ENCODE data around the gene ARHGAP29.
A peak's percentile ranks its signal among the peaks of the same experiment; 100 is the strongest.

ARHGAP29 gene

DNA sequence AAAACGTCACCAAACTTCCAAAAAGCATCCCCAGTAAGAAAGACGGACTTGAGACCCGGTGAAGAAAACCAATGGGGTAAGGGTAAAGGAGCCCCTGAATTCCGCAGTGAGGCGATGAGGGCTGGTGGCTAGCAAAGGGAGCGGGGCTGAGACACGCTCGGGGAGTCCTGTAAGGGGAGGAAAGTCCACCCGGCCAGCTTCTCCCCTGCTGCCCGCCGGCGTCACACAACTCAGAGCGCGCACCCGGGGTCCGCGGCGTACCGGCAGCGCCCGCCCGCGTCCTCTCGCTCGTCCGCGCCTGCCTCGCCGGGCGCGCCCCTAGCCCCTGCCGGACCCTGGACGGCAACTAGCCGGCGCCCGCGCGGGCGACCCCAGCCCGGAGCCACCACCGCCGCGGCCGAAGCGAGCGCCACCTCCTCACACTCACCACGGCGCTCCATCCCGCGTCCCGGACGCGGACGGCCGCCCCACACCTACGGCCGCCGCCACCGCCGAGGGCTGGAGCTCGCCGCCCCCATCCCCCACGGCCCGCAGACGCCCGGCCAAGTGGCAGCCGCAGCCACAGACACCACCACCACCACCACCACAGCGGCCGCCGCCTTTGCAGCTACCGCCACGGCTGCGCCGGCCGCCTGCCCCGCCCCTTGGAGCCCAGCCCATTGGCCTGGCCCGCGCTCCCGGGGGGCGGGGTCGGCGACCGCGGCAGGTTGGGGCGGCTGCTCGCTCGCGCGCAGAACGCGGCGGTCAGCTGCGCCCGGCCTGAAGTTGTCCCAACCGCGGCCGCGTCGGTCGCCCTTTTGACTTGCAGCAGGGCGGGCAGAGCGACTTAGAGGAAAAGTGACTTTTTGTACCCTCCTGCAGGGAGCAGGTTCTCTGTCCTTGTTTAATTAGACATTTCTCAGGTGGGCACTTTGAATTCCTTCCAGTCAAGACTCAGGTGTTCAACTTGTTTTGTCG is 10.0 kb upstream of the ARHGAP29 start:
- no peaks in the 10 kb centered on the region for H3K36me3 ChIP-seq
- H3K27ac ChIP-seq, result no peak overlapping the region
- peaks cover 20% of the 10 kb centered on the region; the same call in 1 of the 2 replicates for H3K9me3 ChIP-seq
- no peak for TF ChIP-seq Cebpa-rat (IDR thresholded peaks at IDR 0.05)
- no peak overlapping the region for H3K9ac ChIP-seq
- peak overlapping the region; percentile 94 for H3K4me2 ChIP-seq
- H3K27me3 ChIP-seq, result peaks cover 55% of the 10 kb centered on the region
- peaks cover 11% of the 10 kb centered on the region; the same call in 1 of the 2 replicates for H4K20me1 ChIP-seq
- peak overlapping the region; percentile 68 for H3K4me3 ChIP-seq
- H3K4me1 ChIP-seq, result peaks cover 10% of the 10 kb centered on the region

DNA sequence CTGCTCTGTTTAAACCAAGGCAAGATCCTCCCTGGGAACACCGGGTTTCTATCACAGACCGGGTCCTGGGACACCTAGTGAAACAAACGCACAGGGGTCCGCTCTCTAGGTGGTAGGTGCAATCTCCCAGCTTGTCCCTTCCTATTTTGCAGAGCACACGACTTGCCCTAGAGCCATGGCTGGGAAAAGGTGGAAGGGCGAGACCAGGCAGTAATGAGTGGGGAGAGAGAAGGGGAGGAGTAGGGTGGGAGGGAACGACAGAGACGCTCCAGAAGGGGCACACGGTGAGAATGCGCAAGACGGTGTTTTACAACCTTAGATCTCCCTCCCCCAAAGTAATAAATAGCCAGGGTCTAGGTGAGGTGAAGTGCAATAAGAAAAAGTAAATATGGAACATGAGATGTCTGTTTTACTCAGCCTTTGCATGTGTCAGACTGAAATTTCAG is 9.3 kb upstream of the ARHGAP29 start:
- H3K4me3 ChIP-seq, result peak overlapping the region; percentile 68; the same call in 1 of the 2 replicates
- H3K27ac ChIP-seq, result no peak overlapping the region
- H3K4me1 ChIP-seq, result peaks cover 10% of the 10 kb centered on the region
- H3K27me3 ChIP-seq, result peaks cover 55% of the 10 kb centered on the region
- no peak overlapping the region for H3K9ac ChIP-seq
- peaks cover 20% of the 10 kb centered on the region; the same call in 1 of the 2 replicates for H3K9me3 ChIP-seq
- no peak for TF ChIP-seq Cebpa-rat (IDR thresholded peaks at IDR 0.05)
- no peaks in the 10 kb centered on the region for H3K36me3 ChIP-seq
- peaks cover 11% of the 10 kb centered on the region; the same call in 1 of the 2 replicates for H4K20me1 ChIP-seq
- H3K4me2 ChIP-seq, result peak overlapping the region; percentile 94

DNA sequence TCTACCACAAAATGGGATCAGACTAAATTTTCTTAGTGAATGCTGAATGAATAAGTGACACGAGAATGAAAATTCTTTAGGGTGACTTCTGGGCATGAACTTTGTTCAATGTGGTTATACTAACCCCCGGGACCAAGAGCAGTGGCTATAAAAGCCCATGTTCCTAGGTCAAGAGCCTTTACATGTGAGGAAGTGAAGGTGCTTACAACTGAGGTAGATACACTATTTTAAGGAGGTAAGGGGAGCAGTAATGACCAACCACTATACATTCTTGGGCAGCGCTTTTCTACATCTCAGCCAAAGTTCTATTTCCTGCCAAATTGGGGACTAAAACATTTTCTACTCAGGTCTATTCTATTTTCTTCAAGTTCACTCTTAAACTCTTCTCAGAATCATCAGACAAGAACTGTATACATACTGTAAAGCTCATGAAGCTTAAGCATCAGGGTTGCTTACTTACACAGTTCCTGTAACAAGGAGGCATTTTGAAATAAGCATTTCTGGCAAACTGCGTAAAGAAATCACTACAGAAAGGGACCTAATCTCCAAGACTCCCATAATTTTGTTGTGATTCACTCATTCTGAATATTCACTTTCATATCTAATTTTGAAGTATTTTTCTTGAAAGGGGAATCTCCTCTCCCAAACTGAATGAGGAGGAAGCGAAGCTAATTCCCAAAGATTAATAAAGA is 8.5 kb upstream of the ARHGAP29 start:
- H4K20me1 ChIP-seq, result peaks cover 11% of the 10 kb centered on the region; the same call in 1 of the 2 replicates
- no peak overlapping the region for H3K4me2 ChIP-seq
- H3K36me3 ChIP-seq, result no peaks in the 10 kb centered on the region
- no peak overlapping the region for H3K27ac ChIP-seq
- H3K27me3 ChIP-seq, result peaks cover 55% of the 10 kb centered on the region
- H3K9me3 ChIP-seq, result peaks cover 20% of the 10 kb centered on the region; the same call in 1 of the 2 replicates
- peaks cover 10% of the 10 kb centered on the region for H3K4me1 ChIP-seq
- no peak overlapping the region for H3K9ac ChIP-seq
- TF ChIP-seq Cebpa-rat (IDR thresholded peaks at IDR 0.05), result no peak
- no peak overlapping the region for H3K4me3 ChIP-seq

DNA sequence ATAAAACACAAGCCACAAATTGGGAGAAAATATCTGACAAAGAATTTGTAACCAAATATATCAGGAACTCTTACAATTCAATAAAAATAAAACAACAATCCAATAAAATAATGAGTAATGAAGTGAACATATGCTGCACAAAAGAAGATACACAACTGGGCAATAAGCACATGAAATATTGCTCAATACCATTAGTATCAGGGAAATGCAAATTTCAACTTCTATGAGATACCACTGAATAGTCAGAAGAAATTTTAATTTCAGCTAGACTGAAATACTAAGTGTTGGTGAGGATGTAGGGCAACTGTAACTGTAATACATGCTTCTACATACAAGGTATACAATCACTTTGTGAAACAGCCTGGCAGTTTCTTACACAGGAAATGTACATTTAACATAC is 7.4 kb upstream of the ARHGAP29 start:
- no peak for TF ChIP-seq Cebpa-rat (IDR thresholded peaks at IDR 0.05)
- Histone ChIP-seq H3K27ac (no peak overlapping the region), H3K27me3 (peaks cover 55% of the 10 kb centered on the region), H3K36me3 (no peaks in the 10 kb centered on the region), H3K4me1 (peaks cover 10% of the 10 kb centered on the region), H4K20me1 (peaks cover 11% of the 10 kb centered on the region; the same call in 1 of the 2 replicates), H3K4me3 (no peak overlapping the region), H3K9me3 (peaks cover 20% of the 10 kb centered on the region; the same call in 1 of the 2 replicates), H3K9ac (no peak overlapping the region), H3K4me2 (no peak overlapping the region)

DNA sequence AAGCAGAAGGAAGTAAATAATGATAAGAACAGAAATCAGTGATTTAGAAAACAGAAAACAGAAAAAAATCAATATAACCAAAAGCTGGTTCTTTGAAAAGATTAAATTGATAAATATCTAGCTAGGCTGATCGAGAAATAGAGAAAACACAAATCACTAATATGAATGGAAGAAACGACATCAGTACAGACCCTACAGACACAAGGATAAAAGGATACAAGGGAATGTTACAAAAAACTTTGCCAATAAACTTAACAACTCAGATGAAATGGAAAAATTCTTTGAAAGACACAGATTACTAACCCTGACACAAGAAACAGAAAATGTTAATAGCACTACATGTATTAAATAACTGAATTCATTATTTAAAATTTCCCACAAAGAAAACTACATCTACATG is 6.3 kb upstream of the ARHGAP29 start:
- H3K4me2 ChIP-seq, result no peak overlapping the region
- TF ChIP-seq Cebpa-rat (IDR thresholded peaks at IDR 0.05), result no peak
- H3K4me1 ChIP-seq, result peaks cover 17% of the 10 kb centered on the region
- H4K20me1 ChIP-seq, result peaks cover 11% of the 10 kb centered on the region; the same call in 1 of the 2 replicates
- H3K36me3 ChIP-seq, result no peaks in the 10 kb centered on the region
- peaks cover 47% of the 10 kb centered on the region for H3K27me3 ChIP-seq
- no peak overlapping the region for H3K9ac ChIP-seq
- H3K9me3 ChIP-seq, result peaks cover 20% of the 10 kb centered on the region; the same call in 1 of the 2 replicates
- no peak overlapping the region for H3K4me3 ChIP-seq
- no peak overlapping the region for H3K27ac ChIP-seq

DNA sequence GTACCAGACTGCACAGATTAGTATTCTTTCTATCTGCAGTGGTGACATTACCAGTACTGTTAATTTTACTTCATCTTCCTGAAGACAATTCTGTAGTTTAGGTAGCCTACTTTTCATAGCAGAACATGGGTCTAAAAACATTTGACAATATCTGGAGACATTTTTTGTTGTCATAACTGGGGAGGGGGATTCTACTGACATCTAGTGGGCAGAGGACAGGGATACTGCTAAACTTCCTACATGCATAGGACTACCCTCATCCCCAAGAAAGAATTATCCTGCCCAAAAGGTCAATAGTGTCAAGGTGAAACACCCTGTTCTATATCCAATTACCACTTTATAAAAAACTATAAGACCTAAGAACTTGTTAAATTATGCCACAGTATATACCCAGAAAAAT is 3.4 kb upstream of the ARHGAP29 start:
- H3K4me2 ChIP-seq, result no peak overlapping the region
- H3K4me3 ChIP-seq, result no peak overlapping the region
- H3K27ac ChIP-seq, result no peak overlapping the region
- peaks cover 14% of the 10 kb centered on the region for H4K20me1 ChIP-seq
- peaks cover 29% of the 10 kb centered on the region for H3K4me1 ChIP-seq
- no peaks in the 10 kb centered on the region for H3K36me3 ChIP-seq
- H3K27me3 ChIP-seq, result peaks cover 46% of the 10 kb centered on the region
- no peak for TF ChIP-seq Cebpa-rat (IDR thresholded peaks at IDR 0.05)
- no peak overlapping the region for H3K9ac ChIP-seq
- H3K9me3 ChIP-seq, result peaks cover 20% of the 10 kb centered on the region; the same call in 1 of the 2 replicates

DNA sequence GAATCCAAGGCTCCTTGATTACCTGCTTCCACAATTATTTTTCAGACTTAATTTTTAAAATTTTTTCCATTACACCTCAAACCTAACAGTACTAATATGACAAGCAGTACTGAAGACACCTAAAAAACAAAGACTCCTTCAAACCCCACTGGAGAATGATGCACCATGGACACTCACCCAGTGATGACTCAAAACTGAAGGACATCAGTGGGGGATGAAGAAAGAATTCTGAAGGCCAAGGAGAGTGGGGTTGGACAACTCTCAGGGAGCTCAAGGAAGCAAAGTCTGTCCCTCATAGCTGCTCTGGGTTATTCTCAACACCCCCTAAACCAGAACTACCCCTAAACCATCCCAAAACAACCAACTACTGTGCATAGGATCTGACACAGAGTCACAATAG is 2.4 kb upstream of the ARHGAP29 start:
- no peak overlapping the region for H3K4me2 ChIP-seq
- peaks cover 24% of the 10 kb centered on the region for H4K20me1 ChIP-seq
- no peak overlapping the region for H3K4me3 ChIP-seq
- no peak overlapping the region for H3K9ac ChIP-seq
- H3K27me3 ChIP-seq, result peaks cover 46% of the 10 kb centered on the region
- TF ChIP-seq Cebpa-rat (IDR thresholded peaks at IDR 0.05), result no peak
- peaks cover 16% of the 10 kb centered on the region; the same call in 1 of the 2 replicates for H3K9me3 ChIP-seq
- no peak overlapping the region for H3K27ac ChIP-seq
- H3K4me1 ChIP-seq, result peaks cover 33% of the 10 kb centered on the region
- no peaks in the 10 kb centered on the region for H3K36me3 ChIP-seq

DNA sequence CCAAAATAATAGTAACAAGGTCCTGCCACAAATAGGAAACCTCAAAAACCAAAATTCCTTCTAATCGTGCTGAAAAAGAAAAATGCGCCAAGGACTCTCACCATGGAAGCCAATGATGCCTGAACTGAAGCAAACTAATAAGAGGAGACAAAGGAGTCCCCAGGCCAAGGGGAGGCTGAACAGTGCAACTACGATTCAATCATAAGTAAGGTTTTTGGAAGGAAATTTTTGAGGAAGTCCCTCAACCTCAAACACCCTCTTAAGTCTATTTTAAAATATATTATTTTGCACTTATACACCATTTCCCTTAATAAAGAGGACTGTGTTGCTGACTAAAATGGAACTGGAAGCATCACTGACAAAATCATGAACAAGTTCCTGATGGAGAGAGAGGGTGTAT is 1.7 kb upstream of the ARHGAP29 start:
- Histone ChIP-seq H3K4me2 (peak overlapping the region; percentile 99; the same call in 1 of the 2 replicates), H4K20me1 (peaks cover 31% of the 10 kb centered on the region), H3K27me3 (peaks cover 45% of the 10 kb centered on the region), H3K4me3 (no peak overlapping the region), H3K27ac (no peak overlapping the region), H3K9me3 (peaks cover 12% of the 10 kb centered on the region; the same call in 1 of the 2 replicates), H3K4me1 (peaks cover 33% of the 10 kb centered on the region), H3K36me3 (no peaks in the 10 kb centered on the region), H3K9ac (no peak overlapping the region)
- TF ChIP-seq Cebpa-rat (IDR thresholded peaks at IDR 0.05), result no peak

DNA sequence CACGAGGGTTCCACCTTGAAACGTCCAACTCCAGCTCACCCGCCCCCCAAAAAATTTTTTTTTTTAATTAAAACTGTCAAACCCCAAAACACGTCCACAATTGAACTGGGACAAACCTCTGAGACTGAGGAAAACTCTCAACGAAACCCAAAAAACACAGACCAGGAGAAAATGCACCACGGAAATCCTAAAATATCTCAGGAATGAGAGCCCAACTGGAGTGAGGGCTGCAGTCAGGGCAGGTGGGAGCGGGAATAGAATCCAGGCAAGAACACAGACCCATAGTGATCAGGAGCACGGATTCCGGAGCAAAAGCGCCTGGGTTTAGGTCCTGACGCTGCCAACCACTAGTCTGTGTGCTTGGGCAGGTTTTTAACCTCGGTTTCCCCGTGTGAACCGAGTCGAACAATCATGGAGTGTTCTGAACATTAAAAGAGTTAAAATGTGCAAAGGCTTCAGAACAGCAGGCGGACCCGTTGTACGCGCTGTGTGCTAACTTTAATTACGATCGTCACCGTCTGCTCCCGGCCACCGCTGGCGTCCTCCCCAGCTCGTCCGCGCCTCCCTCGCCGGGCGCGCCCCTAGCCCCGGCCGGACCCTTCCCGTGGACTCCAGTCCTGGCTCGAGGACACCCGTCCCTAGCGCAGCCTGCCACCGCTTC is 624 bp downstream of the ARHGAP29 start:
- no peak for TF ChIP-seq Cebpa-rat (IDR thresholded peaks at IDR 0.05)
- peaks cover 52% of the 10 kb centered on the region for H4K20me1 ChIP-seq
- H3K36me3 ChIP-seq, result no peaks in the 10 kb centered on the region
- H3K27ac ChIP-seq, result no peak overlapping the region
- peaks cover 33% of the 10 kb centered on the region for H3K4me1 ChIP-seq
- peak overlapping the region; percentile 99 for H3K4me2 ChIP-seq
- peaks cover 49% of the 10 kb centered on the region for H3K27me3 ChIP-seq
- H3K9ac ChIP-seq, result peak overlapping the region; percentile 66
- H3K4me3 ChIP-seq, result peak overlapping the region; percentile 81
- H3K9me3 ChIP-seq, result no peaks in the 10 kb centered on the region; the same call in 1 of the 2 replicates
